Endometrium (tissue), 2 donors: ENCODE measurements around the gene FAM169A.
"Not testable (repeated sequence)": the region's sequence is repeated elsewhere in the genome, so short reads cannot be mapped to it uniquely, and the experiment has no call there.

Experiments
- FAIRE-seq: peaks from 2 replicates; lab custom pipeline; 2012; peaks lifted over from hg19 to GRCh38; lab: Jason Lieb, UNC
- donor health status: control.
- donor health status: control.

Gene FAM169A, protein sequence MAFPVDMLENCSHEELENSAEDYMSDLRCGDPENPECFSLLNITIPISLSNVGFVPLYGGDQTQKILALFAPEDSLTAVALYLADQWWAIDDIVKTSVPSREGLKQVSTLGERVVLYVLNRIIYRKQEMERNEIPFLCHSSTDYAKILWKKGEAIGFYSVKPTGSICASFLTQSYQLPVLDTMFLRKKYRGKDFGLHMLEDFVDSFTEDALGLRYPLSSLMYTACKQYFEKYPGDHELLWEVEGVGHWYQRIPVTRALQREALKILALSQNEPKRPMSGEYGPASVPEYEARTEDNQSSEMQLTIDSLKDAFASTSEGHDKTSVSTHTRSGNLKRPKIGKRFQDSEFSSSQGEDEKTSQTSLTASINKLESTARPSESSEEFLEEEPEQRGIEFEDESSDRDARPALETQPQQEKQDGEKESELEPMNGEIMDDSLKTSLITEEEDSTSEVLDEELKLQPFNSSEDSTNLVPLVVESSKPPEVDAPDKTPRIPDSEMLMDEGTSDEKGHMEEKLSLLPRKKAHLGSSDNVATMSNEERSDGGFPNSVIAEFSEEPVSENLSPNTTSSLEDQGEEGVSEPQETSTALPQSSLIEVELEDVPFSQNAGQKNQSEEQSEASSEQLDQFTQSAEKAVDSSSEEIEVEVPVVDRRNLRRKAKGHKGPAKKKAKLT

GRCh38 chr5:74865804-74866595 is at the start of gene FAM169A:
Gene FAM169A, minus strand, starts transcription at chr5:74866387. Its CDS starts 24,711 bp downstream, at chr5:74841676.
- FAIRE-seq, result no peak

DNA sequence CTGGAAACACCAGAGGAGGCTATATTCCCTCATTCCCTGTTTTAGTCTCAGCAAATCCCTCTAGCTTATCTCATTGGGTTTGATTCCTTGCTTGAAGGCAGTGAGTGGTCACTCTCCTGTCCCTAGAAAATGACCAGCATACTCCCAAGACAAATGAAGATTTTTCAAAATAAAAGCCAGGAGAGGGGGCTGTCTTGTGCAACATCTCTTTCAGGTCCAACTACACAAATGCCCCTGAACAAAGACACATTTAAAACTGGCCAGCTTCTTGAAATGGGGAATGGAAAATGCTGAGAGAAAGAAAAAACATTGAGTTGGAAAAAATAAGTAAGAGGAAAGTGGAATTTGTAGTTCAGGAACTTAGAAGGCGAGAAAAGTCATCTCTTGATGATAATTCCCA is 49.3 kb upstream of the FAM169A start:
- no peak for FAIRE-seq

DNA sequence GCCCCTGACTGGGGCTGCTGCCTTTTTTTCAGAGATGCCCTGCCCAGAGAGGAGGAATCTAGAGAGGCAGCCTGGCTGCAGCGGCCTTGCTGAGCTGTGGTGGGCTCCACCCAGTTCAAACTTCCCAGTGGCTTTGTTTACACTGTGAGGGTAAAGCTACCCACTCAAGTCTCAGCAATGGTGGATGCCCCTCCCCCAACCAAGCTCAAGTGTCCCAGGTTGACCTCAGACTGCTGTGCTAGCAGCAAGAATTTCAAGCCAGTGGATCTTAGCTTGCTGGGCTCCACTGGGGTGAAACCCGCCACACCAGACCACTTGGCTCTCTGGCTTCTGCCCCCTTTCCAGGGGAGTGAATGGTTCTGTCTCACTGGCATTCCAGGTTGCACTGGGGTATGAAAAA is 45.2 kb upstream of the FAM169A start:
- not testable (repeated sequence) for FAIRE-seq

GRCh38 chr5:74909888-74910287 is 43.7 kb upstream of the FAM169A start:
- FAIRE-seq, result not testable (repeated sequence)

- not testable (repeated sequence) for FAIRE-seq
Measured at GRCh38 chr5:74908237-74908636, 42.0 kb upstream of the FAM169A start.

GRCh38 chr5:74904713-74905112 is 38.5 kb upstream of the FAM169A start:
- FAIRE-seq, result not testable (repeated sequence)

DNA sequence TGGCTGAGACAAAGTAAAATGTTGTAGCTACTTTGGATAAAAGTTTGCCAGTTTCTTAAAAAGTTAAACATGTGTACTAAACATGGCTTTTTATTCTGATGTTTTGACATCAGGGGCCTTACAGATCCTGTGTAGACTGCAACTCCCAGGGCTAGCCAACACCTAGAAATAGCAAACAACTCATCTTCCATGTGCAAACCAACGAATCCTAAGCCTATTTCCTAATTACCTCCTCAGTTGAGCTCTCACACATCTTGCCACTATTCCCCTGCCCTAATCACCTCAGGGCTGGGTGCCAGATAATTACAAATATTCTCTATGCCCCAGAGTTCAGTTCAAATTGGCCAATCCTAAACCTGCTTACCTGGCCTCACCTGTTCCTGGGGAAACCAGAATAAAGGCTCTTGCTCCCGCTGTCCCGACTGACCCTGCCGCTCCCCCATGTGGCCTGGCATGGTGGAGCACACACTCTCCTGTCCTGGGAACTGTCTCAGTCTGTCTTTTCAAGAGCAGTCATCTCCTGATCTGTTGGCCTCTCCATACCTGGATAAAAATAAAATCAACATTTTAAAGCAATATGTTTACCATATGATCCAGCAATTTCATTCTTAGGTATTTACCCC is 37.1 kb upstream of the FAM169A start:
- no peak for FAIRE-seq

GRCh38 chr5:74897049-74897448 is 30.9 kb upstream of the FAM169A start:
- no peak for FAIRE-seq

DNA sequence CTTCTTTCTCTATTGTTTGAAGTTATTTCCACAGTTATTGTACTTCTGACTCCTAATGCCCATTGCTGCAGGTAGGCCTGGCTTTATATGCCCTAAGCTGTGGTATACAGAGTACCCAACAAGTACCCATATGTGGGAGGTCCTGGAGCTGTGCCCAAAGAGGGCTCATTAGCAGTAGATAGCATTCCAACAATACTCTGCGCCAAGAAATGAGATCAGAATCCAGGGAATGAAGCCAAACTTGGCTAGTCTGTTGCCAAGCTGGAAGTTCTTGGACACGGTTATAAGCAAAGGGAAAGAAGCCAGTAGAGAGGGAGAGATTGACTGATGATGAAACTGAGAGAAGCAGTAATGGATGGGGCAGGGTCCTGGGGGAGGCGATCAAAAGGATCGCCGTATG is 29.7 kb upstream of the FAM169A start:
- no peak for FAIRE-seq

GRCh38 chr5:74894351-74894750 is 28.2 kb upstream of the FAM169A start:
- no peak for FAIRE-seq

GRCh38 chr5:74892921-74893320 is 26.7 kb upstream of the FAM169A start:
- FAIRE-seq, result no peak

DNA sequence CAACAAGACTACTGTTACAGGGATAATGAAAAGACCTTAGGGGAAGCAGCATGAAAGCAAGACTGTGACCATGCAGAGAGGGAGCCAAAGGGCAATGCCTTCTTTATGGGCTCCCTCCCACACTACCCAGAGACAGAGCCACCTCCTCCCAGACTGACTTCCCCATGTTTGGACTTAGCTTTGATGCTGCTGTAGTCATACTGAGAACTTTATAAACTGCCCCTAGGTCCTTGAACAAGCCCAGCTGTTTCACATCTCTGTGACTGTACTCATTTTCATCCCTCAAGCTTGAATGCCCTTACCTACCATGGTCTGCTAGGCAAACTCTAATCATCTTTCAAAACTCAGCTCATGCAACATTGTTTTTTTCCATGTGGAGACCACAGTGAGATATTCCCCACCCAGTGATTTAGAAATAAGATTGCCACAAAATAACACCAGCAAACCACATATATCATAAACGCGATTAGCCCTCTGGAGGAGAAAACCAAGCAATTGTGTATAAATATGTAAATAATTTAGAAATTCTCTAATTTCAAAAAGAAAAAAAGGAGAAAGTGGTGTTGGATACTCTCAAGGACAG is 23.4 kb upstream of the FAM169A start:
- FAIRE-seq, result no peak

DNA sequence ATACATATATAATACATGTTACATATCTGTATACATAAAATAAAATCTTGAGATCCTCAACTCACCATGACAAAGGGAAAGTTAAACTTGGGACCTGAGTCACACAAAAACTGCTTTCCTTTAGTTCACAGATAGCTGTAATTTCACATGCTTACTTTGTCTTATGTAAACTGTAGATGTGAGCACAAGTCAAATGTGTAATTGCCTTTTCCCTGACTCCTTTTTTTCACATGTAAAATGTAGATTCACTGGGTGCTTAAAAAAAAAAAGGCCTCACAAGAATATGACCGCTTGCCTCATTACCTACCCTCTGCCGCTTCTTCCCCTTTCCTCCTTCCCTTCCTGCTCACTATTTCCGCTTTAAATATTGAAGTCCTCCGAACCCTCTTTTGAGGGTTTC is 21.9 kb upstream of the FAM169A start:
- no peak for FAIRE-seq

GRCh38 chr5:74885170-74885569 is 19.0 kb upstream of the FAM169A start:
- FAIRE-seq, result no peak

- not testable (repeated sequence) for FAIRE-seq
Measured at GRCh38 chr5:74882379-74883134, 16.4 kb upstream of the FAM169A start.

DNA sequence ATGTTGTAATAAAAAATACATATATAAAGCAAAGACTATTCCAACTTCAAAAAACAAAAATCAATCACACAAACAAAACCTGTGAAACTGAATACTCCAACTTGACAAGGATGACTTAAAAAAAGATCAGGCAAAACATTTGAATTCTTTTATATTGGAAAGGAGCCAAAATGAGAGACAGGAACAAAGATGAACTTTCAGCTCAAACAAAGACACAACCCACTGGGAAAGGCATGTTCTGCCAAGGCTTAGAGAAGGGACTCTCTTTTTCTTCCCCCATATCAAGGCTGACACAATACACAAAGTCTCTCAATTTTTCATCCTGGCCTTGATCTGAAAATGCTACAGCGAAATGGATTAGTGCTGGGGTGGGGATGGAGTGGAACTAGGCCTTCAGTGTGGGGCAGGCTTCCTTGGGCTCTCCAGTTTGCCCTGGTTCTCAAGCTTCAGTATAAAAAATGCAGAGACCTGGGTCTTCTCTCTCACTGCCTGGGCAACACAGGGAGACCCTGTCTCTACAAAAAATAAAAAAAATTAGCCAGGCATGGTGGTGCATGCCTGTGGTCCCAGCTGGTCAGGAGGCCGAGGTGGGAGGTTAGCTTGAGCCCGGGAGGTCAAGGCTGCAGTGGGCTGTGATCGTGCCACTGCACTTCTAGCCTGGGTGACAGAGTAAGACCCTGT is 11.6 kb upstream of the FAM169A start:
- FAIRE-seq, result no peak

DNA sequence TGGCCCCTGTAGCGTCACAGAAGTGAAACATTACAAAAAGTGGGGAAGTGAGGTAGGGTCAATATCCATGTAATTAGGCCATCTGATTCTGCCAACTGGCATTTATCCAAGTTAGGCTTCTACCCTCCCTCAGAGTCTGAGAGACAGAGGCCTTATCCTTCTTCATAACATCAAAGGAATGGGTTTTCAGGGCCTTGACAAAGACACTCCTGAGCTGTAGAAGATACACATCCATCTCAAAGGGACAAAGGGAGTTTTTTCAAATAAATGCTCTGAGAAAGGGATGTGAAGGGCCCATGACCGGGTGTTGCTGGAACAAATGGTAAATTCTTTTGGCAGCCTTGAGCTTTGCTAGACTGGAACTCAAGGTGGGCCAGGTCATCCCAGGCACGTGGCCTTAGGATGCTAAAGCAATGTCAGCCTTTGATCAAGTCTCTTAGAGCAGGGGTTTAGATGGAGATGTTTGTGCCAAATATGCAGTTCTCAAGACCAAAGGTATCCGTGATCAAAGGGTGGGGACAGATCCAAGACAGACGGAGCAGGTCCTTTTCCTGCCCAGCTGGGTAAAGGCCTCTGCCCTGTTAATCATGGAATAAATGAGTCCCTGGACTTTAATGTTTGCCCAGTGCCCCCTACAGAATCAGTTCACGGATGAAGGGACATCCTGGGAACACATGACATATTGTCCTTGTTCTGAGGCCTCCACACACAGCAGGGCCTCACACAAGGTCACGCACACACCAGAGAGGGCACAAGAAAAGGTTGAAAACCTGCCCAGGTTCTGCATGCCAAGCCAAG is 10.0 kb upstream of the FAM169A start:
- FAIRE-seq, result no peak

DNA sequence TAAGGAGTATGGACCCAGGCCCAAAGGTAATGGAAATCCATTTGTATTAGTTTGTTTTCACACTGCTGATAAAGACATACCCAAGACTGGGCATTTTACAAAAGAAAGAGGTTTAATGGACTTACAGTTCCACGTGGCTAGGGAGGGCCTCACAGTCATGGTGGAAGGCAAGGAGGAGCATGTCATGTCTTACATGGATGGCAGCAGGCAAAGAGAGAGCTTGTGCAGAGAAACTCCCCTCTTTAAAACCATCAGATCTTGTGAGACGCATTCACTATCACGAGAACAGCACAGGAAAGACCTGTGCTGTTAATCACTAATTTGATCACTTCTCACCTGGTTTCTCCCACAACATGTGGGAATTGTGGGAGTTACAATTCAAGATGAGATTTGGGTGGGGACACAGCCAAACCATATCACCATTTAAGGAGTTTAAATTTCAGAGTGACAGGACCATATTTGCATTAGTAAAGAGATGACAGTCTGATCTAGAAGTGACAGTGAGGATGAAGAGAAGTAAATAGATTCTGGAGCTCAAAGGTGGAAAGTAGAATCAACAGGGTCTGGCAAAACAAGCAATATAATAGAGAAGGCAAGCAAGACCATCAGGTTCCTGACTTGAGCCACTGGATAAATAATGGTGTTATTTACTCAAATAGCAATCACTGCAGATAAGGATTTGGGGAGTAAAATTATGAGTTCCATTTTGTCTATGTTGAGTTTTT is 7.5 kb upstream of the FAM169A start:
- FAIRE-seq, result no peak
